GM20431 (cell line): ENCODE data around the gene KCNIP4.

Source experiments
- in situ Hi-C: fragments of 300-500 bp; cut with MseI, MboI; formaldehyde crosslinking; loops from one replicate; pipeline ENCODE4 v1.15.0; 2020; ENCODE audit warnings: low sequenced_read_pairs; ENCODE audit not compliant: unreplicated experiment

Gene KCNIP4

DNA sequence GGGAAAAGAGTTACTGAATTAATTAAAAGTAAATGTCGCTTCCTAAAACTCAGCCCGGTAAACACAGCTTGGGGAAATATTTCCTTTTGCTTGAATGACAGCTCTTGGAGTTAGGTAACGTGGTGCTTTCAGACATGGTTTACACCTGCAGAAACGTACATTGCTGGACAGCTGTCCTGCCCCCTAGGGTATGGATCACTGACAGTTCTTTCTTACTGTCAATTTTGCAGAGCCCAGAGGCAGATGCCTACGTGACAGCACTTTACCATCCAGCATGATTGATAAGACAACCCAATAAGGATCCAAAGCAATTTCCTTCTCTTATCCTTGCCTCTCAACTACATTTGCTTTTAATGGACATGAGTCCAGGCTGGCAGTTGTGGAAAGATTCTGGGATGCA is 913.8 kb downstream of the KCNIP4 start:
- in situ Hi-C loops = no loop called here

DNA sequence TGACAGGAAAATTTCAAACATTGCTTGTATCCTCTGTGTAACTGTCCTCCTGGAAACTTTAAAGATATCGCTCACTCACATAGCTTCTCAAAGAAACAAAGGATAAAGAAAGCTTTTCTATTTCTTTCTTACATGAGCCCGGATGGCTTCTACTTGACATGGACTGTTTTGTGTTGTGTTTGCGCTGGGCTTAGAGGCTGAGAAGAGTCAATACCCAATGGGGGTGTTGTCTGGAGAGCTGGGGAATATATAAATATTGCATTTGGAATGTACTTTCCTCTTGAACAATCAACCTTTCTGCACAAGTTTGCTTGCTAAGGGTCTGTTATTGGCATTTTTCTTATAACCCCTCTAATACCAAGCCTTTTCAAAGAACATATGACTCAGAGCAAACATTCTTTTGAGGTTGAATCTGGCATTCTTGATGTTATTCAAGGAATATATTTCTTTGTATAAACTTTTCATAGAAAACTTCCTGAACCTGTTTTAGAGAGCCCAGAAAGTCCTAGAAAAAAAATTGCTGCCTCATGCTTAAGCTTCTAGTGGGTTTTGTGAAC is 916.4 kb downstream of the KCNIP4 start:
- in situ Hi-C loops = no loop called here

DNA sequence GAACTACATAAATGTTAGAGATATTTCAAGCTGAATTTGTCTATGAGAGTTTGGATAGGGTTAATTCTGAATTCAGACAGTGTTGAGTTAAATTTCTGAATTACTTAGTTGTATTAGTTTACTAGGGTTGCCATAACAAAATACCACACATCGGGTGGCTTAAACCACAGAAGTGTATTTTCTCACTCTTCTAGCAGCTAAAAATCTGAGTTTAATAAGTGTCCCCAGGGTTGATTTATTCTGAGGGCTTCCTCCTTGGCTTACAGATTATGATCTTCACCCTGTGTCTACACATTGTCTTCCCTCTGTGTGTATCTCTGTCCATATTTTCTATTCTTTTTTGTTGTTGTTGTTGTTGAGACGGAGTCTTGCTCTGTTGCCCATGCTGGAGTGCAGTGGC is 929.8 kb downstream of the KCNIP4 start:
- in situ Hi-C loops = no loop called here

DNA sequence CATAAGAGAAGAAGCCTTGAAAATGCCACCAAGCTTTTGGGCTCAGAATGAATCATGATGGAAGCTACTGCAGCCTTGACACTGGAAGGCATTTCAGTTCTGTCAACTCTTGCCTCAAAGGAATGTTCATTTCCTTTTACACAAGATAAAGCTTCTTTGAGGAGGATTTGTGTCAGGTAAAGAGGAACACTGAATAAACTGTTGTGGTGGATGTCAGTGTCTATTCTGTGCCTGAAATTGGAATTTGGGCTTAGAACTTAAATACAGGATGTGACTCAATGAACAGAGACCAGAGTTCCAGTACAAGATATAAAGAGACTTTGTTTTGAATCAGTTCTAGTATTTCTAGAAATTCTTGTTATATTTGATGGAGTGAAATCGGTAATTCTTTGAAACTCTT is 935.1 kb downstream of the KCNIP4 start:
- in situ Hi-C loops = no loop called here

DNA sequence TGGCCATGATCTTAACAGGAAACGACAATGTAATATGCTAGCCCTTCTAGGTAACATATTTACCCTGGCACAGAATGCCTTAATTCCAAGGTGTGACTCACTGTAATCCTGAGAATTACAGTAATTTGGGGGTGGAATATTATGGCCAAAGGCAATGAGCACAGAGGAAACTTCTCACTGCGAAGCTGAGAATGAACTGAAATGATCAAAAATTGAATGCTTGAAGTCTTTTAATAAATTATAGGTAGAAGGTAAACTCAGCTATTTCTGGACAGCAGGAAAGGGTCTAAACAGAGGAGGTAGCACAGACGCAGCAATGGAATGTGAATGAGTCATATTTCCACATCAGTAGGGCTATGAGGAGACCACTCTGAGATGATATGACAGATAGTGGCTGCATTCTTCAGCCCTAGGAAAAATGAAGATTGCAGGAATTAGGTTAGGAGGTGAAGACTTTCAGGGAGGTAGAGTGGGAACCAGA is 935.7 kb downstream of the KCNIP4 start:
- in situ Hi-C loops = no loop called here

DNA sequence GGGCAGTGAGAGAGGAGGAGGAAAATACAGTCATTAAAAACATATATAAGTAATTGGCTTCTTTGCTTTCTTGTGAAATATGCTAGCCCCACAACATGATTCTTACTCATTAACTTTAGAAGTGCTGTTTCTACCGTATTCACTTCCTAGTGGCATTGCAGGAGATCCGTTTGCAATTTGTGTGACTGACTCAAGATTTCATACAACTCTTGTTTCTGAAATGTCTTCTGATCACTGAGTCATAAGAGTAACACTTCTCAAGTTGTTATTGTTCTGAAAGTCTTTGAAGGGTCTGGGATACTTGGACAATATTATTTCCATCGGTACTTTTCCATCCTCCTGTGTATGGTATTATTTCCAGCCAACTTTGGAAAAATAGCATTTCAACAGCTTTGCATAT is 937.5 kb downstream of the KCNIP4 start:
- in situ Hi-C loops = no loop called here

DNA sequence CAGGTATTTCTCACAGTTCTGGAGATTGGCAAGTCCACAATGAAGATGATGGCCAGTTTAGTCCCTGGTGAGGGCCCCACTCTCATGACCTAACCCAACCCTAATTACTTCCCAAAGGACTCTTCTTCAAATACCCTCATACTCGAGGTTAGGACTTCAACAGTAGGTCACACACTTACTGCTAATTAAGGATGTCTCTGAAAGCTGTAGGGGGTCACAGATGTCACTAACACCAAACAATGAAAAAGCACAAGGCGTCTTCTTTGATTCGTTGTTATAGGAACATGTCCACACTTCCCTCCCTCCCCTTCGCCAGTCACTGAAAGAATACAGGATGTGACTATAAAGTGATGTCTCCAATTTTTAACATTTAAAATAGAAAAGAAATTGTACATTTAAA is 938.6 kb downstream of the KCNIP4 start:
- in situ Hi-C loops = no loop called here

DNA sequence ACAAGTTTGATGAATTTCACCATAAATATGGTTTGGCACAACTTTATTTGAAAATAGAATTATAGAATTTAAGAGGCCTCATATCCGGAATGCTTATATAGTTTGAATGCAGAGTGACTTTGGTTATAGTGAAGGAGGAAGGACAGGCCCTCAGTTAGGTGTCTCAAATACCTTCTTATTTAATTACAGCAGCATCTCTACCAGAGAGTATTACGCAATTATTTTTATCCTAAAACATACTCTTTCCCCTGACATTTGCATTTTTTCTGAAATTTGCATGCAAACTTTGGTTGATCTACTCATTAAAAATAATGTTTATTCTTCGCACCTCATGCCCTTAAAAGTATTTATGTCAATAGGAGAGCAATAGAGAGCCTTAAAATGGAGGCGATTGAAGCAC is 942.9 kb downstream of the KCNIP4 start:
- in situ Hi-C loops = no loop called here

DNA sequence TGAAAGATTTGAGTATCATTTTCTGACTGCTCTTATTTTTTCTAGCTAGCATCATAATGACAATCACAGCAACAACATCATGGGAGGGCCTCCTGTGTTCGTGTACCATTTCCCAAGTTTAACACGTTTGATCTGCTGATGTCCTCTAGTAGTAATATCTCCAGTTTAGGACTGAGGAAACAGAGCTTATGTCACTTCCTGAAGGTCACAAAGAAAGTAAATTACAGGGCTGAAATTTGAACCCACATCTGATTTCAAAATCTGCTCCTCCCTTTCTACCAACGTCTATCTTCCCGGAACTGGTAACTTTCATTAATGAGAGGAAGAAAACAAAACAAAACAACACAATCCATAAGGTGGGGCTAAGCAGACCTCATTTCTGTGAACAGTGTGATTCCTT is 945.6 kb downstream of the KCNIP4 start:
- in situ Hi-C loops = no loop called here

DNA sequence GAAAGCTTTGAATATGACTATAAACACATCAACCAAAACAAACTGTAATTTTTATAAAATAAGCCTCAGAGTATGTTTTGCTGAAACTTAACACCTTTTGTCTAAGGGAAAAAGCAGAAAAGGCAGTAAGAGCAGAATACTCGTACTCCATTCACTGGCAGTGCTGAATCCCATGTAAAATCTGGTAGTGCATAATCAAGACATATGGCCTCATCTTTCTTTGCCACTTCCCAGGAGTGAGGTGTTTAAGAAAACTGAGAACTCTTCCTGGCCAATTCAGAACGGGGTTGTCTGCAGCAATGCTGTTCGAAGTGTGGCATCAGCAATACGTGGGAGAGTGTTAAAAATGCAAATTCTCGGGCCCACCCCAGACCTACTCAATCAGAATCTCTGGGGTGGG is 946.3 kb downstream of the KCNIP4 start:
- in situ Hi-C loops = no loop called here

DNA sequence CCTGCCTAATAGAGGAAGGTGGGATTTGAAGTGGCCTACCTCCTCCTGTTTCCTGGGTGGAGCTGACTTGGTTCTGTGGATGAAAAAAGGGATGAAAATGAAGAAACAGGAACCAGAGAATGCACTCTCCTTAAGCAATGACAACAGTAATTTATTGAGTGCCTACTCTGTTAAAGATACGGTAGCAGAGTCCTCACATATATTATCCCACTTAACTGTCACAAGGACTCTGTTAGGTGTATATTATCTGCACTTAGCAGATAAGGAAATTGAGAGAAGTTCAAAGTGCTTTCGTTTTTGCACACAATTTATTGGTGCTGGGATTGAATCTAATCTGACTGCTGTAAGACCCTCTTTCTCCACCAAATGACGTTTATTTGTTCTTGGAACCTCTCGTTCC is 947.1 kb downstream of the KCNIP4 start:
- in situ Hi-C loops = no loop called here

DNA sequence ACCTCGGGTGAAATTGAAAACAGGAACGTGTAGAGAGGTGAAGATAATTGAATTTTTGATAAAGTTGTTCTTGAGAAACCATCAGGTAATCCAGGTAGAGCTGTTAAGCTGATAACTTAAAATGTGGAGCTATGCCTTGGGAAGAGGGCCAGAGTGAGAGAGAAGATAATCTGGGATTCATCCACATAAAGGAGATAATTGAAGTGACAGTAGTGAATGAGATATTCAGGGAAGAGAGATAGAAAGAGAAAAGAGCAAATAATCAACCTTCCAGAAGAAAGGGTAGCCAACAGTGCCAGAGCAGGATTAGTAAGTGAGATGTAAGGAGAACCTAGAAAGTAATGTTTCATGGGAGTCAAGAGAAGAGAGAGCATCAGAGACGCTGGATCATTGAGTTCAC is 950.7 kb downstream of the KCNIP4 start:
- in situ Hi-C loops = no loop called here

DNA sequence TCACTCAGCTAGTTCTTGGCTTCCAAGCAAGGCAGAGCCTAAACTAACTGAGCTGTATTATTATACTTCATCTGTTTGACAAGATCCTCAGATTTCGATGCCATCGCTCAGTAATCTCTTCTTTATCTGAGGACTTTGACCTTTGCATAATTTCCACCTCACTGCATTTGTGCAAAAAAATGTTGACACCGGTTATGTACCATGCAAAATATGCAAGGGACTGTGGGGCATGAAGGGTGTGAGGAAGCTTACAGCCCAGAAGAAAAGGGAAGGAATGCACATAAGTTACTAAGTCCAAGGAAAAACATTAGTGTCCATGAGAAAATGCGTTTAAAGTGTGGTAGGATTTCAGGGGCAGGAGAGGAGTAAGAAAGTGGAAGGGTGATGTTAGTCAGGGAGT is 953.0 kb downstream of the KCNIP4 start:
- in situ Hi-C loops = no loop called here

DNA sequence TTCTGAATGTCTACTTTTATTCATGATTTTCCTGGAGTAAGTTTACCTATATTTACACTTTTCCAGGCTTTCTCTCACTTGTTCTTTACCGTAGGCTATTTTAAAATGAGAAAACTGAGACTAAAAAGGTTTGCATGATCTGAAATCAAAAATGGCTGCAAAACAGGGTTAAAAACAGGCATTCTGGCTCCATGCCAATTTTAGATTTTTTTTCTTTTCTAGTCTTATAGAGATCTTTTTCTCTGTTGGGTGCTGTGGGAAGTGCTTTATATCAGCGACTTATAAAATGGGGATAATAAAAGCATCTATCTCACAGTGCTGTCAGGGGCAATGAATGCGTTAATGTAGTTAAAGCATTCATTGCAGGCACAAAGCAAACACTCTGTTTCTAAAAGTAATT is 953.6 kb downstream of the KCNIP4 start:
- in situ Hi-C loops = no loop called here

DNA sequence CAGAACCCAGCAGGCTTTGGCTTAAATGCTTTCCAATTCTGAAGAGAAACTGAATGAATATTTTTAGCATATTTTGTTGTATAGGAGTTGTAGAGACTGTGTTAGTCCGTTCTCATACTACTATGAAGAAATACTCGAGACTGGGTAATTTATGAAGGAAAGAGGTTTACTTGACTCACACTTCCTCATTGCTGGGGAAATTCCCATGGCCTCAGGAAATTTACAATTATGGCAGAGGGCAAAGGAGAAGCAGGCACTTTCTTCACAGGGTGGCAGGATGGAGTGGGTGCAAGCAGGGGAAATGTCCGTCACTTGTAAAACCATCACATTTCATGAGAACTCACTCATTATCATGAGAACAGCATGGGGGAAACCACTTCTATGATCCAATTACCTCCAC is 956.6 kb downstream of the KCNIP4 start:
- in situ Hi-C loops = no loop called here

DNA sequence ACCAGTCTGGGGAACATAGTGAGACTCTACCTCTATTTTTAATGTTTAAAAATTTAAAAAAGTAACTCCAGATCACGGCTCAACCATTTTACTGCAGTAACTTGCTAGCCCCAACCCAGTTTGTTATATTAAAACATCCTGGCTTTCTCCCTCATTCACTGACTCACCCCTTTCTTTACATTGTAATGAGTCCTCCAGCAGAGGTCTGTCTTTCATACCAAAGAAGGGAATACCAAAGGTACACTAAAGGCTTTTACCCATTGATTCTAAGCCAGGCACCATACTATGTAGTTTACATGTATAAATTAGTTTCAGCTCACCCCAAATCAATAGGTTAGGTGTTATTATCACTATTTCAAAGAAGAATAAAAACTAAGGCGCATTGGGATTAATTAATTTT is 961.4 kb downstream of the KCNIP4 start:
- in situ Hi-C loops = no loop called here

DNA sequence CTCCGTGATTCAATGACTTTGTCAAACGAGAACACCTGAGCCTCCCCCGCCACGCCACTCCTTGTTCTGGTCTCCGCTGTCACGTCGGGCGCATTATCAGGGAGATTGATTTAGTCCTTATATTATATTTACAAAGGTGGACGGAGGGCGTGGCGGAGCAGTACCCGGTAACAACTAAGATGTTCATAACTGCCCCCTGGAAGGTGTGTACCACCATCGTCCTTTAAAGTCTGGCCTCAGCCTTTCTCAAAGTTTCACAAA is 964.1 kb downstream of the KCNIP4 start:
- in situ Hi-C loops = no loop called here

DNA sequence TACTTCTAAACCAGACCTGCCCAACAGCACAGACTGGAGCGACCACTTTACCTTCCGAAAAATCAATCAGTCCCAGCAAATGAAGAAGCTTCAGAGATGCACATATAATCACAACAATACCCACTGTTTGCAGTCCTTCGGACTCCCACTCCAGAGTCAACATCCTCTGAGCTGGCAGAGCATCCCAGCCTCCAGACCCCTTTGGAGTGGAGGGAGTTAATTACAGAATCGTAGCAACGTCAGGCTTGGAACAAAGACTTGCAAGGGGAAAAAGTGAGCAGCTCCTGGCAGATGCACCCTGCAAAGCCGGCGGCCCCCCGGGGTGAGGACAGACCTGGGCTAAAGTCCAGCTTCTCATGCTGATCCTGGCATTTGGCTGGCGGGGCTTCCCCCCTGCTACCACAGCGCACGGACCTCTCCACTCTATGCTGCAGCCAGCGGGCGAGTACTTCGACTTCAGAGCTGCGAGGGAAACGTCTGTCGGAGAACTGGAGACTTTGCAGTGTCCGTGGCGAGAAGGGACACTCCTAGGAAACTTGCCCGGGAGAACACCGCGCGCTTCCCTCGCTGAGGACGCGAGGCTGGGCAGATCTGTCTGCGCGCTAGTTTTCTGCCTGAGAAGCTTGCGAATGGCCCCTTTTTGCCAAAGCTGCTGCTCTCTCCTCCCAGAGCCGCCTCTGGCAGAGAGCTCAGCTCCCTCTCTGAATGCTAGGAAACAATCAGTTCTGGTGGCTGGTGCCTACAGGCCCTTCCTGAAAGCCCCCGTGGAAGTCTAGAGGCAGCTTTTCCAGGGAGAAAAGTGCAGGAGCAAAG is 964.6 kb downstream of the KCNIP4 start:
- in situ Hi-C loops = no loop called here

DNA sequence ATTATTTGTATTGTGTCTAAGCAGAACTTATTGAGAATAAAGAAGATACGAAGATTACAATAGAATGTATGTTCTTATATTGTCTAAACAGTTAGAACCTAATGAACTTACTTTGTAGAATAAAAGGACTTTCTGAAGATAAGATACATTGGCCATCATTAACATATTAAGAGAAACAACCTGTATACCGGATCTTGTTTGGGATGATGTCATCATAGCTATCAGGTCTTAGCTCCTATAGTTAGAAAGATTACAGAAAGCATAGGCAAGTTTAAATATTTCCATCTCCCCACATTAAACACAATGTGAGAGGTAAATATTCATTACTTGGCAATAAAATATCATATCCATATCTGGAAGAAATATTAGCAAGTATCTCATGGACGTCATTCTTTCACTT is 966.0 kb downstream of the KCNIP4 start:
- in situ Hi-C loops = no loop called here

DNA sequence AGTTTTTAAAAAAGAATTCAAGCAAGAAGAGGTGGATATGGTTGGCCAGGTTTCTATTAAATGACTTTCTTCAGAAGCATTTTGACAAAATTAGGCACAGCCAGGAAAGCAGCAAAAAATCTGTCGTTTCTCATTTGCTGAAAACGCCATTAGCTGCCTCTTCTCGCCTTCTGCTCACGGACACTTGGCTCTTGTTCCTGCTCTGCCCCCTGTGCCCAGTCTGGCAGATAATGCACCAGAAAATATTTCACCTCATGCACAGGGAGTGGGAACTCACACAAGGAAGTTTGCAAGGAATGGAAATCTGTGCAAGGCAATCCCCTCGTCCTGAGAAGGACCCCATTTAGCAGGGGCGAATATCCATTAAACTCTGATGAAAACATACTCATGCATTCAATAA is 988.3 kb downstream of the KCNIP4 start:
- in situ Hi-C loops = no loop called here

DNA sequence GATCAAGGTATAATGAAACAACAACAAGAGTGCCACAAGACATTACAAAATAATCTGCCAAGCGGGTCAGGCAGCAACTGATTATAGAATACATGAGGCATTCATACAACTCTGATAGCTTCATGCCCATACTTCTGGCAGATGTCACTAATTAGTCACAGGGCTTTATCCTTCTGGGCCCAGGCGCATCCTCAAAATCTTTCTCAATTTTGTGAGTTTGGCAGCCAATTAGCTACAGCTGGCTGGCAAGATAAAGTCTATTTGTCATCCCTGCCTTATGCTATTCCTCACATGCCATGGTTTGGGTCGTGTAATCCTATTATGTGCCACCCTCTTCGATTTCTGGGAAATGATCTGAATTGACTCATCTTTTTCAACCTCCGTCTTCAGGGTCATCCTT is 994.0 kb downstream of the KCNIP4 start:
- in situ Hi-C loops = no loop called here

DNA sequence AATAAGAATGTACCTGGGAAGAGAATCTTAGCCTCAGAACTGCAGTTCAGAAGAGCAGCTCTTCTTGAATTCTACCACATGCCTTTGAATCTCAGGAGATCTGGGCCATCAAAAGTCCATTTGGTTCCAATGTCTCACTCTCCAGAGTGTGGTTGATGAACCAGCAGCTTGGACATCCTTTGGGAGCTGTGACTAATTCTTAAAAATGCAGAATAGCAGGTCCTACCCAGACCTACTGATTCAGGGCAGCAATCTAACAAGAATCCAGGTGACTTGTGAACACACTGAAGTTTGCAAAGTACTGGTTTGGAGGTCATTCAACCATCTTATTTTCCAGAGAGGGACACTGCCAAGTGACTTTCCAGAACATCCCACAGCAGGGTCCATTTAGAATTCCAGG is 1003.6 kb downstream of the KCNIP4 start:
- in situ Hi-C loops = no loop called here
